Sigmoid colon (tissue), 3 donors: ENCODE measurements around the gene ANXA2R.
"Not testable (repeated sequence)": the region's sequence is repeated elsewhere in the genome, so short reads cannot be mapped to it uniquely, and the experiment has no call there.

Experiments
- POLR2A ChIP-seq, 2 donors: fragments of 450-650 bp; IDR thresholded peaks; one replicate each; pipeline ENCODE4 v1.6.1; 2016; ENCODE audit warnings: antibody characterized with exemption in 2 of 2, mild to moderate bottlenecking in 2 of 2, moderate library complexity in 2 of 2
- TF ChIP-seq, protein P1 (sequence below), 4 experiments: fragments of 450-650 bp in 3 of 4; fragments of 200-600 bp in 1 of 4; IDR thresholded peaks; one replicate each; pipeline ENCODE4 v1.5.1; 2016 to 2019; ENCODE audit warnings: antibody characterized with exemption in 4 of 4, mild to moderate bottlenecking in 3 of 4, moderate library complexity in 2 of 4

DNA sequence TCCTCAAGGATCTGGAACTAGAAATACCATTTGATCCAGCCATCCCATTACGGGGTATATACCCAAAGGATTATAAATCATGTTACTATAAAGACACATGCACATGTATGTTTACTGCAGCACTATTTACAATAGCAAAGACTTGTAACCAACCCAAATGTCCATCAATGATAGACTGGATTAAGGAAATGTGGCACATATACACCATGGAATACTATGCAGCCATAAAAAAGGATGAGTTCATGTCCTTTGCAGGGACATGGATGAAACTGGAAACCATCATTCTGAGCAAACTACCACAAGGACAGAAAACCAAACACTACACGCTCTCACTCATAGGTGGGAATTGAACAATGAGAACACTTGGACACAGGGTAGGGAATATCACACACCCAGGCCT lies 19.9 kb upstream of the ANXA2R start:
- TF ChIP-seq, protein P1, sequence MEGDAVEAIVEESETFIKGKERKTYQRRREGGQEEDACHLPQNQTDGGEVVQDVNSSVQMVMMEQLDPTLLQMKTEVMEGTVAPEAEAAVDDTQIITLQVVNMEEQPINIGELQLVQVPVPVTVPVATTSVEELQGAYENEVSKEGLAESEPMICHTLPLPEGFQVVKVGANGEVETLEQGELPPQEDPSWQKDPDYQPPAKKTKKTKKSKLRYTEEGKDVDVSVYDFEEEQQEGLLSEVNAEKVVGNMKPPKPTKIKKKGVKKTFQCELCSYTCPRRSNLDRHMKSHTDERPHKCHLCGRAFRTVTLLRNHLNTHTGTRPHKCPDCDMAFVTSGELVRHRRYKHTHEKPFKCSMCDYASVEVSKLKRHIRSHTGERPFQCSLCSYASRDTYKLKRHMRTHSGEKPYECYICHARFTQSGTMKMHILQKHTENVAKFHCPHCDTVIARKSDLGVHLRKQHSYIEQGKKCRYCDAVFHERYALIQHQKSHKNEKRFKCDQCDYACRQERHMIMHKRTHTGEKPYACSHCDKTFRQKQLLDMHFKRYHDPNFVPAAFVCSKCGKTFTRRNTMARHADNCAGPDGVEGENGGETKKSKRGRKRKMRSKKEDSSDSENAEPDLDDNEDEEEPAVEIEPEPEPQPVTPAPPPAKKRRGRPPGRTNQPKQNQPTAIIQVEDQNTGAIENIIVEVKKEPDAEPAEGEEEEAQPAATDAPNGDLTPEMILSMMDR (IDR thresholded peaks at IDR 0.05) = not testable (repeated sequence)
- not testable (repeated sequence) for TF ChIP-seq POLR2A (IDR thresholded peaks at IDR 0.05)
